ELR (cell line): ENCODE results near the gene ORM2.
"Not testable (repeated sequence)": the region's sequence is repeated elsewhere in the genome, so short reads cannot be mapped to it uniquely, and the experiment has no call there.

Experiments
- DNase-seq: peaks from one replicate; pipeline ENCODE4 v3.0.0-alpha.2; 2015; ENCODE audit warnings: low read depth

Gene ORM2

GRCh38 chr9:114332474-114333040 lies 2.9 kb downstream of the ORM2 start:
- not testable (repeated sequence) for DNase-seq

- not testable (repeated sequence) for DNase-seq
Measured at GRCh38 chr9:114333718-114334117, 4.0 kb downstream of the ORM2 start.

DNA sequence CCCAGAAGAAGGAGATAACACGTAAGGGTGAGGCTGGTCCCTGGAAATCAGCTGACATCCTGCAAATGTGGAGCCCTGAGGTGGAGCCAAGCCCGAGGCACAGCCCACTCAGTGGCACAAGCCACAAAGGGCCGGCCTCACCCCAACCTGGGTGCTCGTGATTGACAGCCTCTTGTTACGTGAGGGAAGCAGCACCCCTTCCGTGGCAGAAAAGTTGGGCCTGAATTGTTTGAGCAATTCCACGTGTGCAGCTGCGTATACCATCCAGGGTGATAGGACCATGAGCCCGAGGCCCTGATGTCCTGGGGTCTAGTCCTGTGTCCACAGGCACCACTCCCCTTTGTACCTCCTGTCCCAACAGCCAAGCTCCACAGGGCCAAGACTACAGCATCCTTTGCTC lies 4.8 kb downstream of the ORM2 start:
- no peak for DNase-seq

GRCh38 chr9:114335745-114336144 lies 6.1 kb downstream of the ORM2 start:
- DNase-seq: no peak

GRCh38 chr9:114336157-114336556 lies 6.5 kb downstream of the ORM2 start:
- DNase-seq: no peak

GRCh38 chr9:114336699-114337395 lies 7.2 kb downstream of the ORM2 start:
- DNase-seq: no peak

- no peak for DNase-seq
Measured at GRCh38 chr9:114338187-114338586, 8.5 kb downstream of the ORM2 start.

GRCh38 chr9:114339130-114339908 lies 9.7 kb downstream of the ORM2 start:
- peak; percentile 78 for DNase-seq

DNA sequence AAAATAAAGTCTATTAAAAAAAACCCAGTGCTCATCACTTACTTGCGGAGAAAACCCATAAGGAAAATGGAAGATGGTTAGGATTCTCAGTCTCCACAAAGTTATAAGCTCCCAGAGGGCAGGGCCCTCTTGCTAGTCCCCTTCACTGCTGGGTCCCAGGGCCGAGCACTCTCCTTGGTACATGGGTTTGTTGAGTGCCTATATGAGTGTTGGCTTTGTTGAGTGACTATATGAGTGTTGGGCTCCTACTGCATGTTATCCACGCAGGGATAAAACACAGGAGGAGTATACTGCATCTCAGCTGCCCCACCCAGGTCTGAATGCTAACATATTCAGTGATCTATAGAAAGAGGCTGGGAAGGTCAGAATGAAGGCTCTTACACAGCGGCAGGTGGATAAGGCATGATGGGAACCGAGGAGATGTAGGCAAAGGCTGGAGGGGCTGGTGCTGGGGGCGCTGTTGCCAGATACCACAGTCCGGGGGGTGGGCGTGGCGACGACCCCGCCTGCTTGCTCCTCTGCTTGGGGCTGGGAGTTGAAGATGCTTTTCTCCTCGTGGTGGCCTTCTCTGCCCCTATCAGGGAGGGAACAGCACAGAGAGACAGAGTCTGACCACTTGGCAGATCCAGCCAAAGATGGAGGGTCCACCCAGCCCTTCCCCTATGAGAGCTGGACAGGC lies 11.6 kb downstream of the ORM2 start:
- no peak for DNase-seq

- DNase-seq: no peak
Measured at GRCh38 chr9:114341991-114342390, 12.3 kb downstream of the ORM2 start.

- no peak for DNase-seq
Measured at GRCh38 chr9:114342755-114343440, 13.2 kb downstream of the ORM2 start.

- DNase-seq: no peak
Measured at GRCh38 chr9:114343471-114344187, 14.0 kb downstream of the ORM2 start.

DNA sequence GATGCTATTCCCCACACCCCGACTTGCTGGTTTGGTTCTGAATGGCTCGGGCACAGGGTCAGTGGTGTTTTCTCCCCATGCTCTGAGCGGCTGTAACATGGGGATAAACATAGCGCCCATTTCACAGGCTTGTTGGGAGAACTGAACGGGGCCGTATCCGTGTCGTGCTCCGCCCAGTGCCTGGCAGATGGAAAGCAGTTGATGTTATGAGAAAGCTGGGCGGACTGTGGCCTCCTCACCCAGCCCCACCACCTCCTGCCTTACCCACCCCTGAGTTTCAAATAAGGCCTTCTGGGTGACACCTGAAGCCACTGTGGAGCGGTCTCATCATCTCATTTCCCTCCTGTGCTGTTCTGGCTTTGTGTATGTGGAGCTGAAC lies 14.5 kb downstream of the ORM2 start:
- DNase-seq: no peak

DNA sequence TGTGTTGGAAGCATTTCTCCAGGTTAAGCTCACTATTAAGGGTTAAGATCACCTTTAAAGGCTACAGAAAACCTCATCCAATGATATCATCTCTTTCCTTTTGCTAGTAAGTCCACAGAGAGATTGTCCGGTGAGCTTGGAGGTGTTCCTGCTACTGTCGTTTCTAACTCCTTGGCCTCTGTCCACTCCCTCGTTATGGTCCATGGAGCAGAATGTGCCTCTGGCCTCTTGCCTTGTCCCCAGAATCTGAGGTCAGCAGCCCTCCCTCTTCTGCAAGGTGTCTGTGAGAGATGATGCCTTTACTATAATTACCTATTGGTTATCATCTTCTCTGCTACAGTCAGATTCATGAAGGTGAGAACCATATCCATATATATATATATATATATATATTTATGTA lies 15.0 kb downstream of the ORM2 start:
- no peak for DNase-seq

- no peak for DNase-seq
Measured at GRCh38 chr9:114345493-114346065, 15.9 kb downstream of the ORM2 start.

GRCh38 chr9:114346146-114346545 lies 16.5 kb downstream of the ORM2 start:
- DNase-seq: no peak

GRCh38 chr9:114347675-114348074 lies 18.0 kb downstream of the ORM2 start:
- no peak for DNase-seq

DNA sequence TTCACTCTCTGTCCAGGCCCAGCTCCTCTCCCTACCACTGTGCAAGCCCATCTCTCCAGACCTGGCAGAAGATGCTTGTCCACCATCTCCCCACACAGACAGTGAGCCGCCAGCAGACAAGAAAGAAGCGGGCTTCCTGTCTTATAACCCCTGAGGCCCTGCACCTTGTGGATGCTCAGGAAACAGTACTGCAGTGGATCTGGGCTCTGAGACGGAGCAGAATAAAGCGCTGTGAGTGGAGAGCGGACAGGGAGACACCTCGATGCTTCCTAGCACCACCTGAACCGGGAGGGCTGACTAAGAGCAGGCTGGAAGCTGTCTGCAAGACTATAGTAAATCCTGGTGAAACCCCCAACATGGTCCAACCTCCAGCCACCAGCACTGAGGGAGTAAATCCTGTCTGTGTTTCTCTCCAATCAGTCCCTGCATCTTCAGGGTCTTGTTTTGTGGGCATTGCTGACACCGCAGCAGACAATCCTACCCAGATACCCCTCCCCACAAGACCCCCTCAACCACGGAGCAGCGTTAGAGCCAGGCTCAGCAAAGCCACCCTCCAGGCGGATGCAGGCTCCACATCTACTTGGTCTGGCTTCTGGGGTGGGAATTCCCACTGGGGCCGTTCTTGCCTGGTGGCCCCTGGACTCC lies 18.7 kb downstream of the ORM2 start:
- no peak for DNase-seq

DNA sequence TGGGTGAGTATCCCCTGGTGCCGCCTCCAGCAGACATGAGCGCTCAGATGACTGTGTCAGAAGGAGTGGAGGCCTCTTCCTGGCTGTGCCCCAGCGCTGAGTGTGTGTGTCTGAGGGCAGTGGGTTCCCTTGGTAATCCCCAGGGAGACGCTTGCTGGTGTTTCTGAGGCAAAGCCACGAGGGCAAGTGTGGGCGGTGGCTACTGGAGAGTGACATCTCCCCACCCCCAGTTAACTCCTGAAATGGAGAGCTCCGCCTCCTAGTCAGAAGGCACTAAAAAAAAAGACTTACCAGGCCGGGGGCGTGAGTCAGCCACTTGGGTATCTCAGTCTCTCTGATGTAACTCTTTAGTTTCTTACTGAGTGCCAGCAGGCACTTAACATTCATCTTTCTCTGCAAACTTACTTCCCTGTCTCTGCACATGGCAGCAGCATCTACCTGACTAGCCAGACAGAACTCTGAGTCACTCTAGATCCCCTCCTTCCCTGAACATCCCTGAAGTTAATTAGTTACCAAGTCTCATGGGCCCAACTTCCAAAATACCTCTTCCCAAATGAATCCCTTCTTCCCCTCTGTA lies 19.3 kb downstream of the ORM2 start:
- DNase-seq: peak; percentile 98
